ENCODE results near the gene PAOX.
A peak's percentile ranks its signal among the peaks of the same experiment; 100 is the strongest.

PAOX gene

DNA sequence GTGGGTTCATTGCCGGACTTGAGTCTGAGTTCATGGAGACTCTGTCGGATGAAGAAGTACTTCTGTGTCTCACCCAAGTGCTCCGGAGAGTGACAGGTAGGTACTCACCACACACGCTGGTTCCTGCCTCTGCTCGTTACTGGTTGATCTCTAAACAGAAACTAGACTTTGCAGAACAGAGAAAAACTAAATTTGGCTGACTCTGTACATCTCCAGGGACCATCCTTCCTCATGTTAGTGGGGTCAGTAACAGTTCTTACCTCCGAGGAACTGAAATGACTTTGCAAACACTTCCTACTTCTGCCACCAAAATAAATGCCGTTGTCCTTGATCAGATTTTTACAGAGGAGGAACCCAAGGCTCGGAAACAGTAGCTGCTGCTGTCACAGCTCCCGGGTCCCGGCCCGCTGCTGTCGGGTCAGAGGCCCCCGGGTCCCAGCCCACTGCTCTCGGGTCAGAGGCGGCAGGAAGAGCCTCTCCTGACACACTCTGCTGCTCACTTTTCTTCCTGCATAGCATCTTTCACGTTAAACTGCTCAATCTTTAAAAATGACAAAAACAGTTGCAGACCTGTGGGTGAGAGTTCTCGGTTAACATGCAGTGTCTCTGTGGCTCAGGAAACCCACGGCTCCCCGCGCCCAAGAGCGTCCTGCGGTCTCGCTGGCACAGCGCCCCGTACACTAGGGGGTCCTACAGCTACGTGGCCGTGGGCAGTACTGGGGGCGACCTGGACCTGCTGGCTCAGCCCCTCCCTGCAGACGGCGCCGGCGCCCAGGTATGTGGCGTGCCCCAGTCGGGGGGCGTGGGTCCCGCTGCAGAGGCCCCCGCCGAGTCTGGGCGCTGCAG lies 10.1 kb downstream of the PAOX start:
- Histone ChIP-seq H3K4me1 (ENCODE audit: insufficient read depth, low read length, poor library complexity, severe bottlenecking) (peaks cover 44% of the 10 kb centered on the region), H3K9ac (ENCODE audit: low read depth, low read length, poor library complexity, severe bottlenecking) (peak overlapping the region; percentile 83), H3K27me3 (ENCODE audit: insufficient read depth, low read length, poor library complexity, severe bottlenecking) (no peaks in the 10 kb centered on the region), H3K36me3 (ENCODE audit: insufficient read depth, low read length) (no peaks in the 10 kb centered on the region), H4K20me1 (ENCODE audit: insufficient read depth, low read length, poor library complexity, severe bottlenecking) (no peaks in the 10 kb centered on the region), H2AFZ (ENCODE audit: low read length) (peak overlapping the region; percentile 77), H3K79me2 (ENCODE audit: insufficient read depth, low read length) (peaks cover 2% of the 10 kb centered on the region), H3K9me2 (replicated peaks; ENCODE audit: low read depth, low read length) (no peaks in the 10 kb centered on the region), H3K4me2 (ENCODE audit: low read depth, low read length, poor library complexity, severe bottlenecking) (peak overlapping the region; percentile 93), H3F3A (ENCODE audit: low read depth) (peaks cover 10% of the 10 kb centered on the region; the same call in 1 of the 2 replicates), H3K4me3 (ENCODE audit: low read length, poor library complexity, severe bottlenecking) (peak overlapping the region; percentile 69), H3K9me3 (ENCODE audit: insufficient read depth, low read depth, low read length) (no peaks in the 10 kb centered on the region)
- no peak for TF ChIP-seq EZH2phosphoT487 (IDR thresholded peaks at IDR 0.05; ENCODE audit: borderline replicate concordance)
- TF ChIP-seq, protein P1, sequence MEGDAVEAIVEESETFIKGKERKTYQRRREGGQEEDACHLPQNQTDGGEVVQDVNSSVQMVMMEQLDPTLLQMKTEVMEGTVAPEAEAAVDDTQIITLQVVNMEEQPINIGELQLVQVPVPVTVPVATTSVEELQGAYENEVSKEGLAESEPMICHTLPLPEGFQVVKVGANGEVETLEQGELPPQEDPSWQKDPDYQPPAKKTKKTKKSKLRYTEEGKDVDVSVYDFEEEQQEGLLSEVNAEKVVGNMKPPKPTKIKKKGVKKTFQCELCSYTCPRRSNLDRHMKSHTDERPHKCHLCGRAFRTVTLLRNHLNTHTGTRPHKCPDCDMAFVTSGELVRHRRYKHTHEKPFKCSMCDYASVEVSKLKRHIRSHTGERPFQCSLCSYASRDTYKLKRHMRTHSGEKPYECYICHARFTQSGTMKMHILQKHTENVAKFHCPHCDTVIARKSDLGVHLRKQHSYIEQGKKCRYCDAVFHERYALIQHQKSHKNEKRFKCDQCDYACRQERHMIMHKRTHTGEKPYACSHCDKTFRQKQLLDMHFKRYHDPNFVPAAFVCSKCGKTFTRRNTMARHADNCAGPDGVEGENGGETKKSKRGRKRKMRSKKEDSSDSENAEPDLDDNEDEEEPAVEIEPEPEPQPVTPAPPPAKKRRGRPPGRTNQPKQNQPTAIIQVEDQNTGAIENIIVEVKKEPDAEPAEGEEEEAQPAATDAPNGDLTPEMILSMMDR (conservative IDR thresholded peaks at IDR 0.05; ENCODE audit: low read length), result no peak

DNA sequence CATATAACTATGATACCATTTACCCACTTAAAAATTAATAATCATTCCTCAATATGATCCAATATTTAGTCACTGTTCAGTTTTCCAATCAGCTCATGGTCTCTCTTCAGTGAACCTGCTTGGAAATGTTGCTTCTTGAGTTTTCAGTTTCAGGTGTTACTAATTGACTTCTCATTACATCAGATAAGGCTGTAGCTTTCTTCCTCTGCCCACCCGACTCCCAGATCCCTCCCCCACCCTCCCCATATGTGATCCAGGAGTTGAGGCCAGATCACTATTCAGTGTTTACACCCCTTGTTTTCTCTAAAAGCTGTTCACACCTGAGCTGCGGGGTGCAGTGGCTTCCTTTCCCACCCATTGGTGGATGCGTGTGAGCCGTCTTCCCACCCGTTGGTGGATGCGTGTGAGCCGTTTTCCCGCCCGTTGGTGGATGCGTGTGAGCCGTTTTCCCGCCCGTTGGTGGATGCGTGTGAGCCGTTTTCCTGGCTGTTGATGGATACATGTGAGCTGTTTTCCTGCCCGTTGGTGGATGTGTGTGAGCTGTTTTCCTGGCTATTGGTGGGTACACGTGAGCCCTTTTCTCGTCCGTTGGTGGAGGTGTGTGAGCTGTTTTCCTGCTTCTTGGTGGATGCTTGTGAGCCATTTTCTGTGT lies 11.7 kb downstream of the PAOX start:
- Histone ChIP-seq H3K79me2 (ENCODE audit: insufficient read depth, low read length) (peaks cover 17% of the 10 kb centered on the region), H2AFZ (ENCODE audit: low read length) (no peak overlapping the region), H3K4me1 (ENCODE audit: insufficient read depth, low read length, poor library complexity, severe bottlenecking) (peaks cover 58% of the 10 kb centered on the region), H3K9ac (ENCODE audit: low read depth, low read length, poor library complexity, severe bottlenecking) (peak overlapping the region; percentile 32), H3K27me3 (ENCODE audit: insufficient read depth, low read length, poor library complexity, severe bottlenecking) (no peaks in the 10 kb centered on the region), H3F3A (ENCODE audit: low read depth) (peaks cover 10% of the 10 kb centered on the region; the same call in 1 of the 2 replicates), H3K9me3 (ENCODE audit: insufficient read depth, low read depth, low read length) (no peaks in the 10 kb centered on the region), H3K9me2 (replicated peaks; ENCODE audit: low read depth, low read length) (no peaks in the 10 kb centered on the region), H3K4me2 (ENCODE audit: low read depth, low read length, poor library complexity, severe bottlenecking) (peak overlapping the region; percentile 65), H3K4me3 (ENCODE audit: low read length, poor library complexity, severe bottlenecking) (peak overlapping the region; percentile 69), H4K20me1 (ENCODE audit: insufficient read depth, low read length, poor library complexity, severe bottlenecking) (peaks cover 10% of the 10 kb centered on the region), H3K36me3 (ENCODE audit: insufficient read depth, low read length) (no peaks in the 10 kb centered on the region)
- TF ChIP-seq, protein P1 (conservative IDR thresholded peaks at IDR 0.05; ENCODE audit: low read length), result no peak
- TF ChIP-seq EZH2phosphoT487 (IDR thresholded peaks at IDR 0.05; ENCODE audit: borderline replicate concordance), result no peak

DNA sequence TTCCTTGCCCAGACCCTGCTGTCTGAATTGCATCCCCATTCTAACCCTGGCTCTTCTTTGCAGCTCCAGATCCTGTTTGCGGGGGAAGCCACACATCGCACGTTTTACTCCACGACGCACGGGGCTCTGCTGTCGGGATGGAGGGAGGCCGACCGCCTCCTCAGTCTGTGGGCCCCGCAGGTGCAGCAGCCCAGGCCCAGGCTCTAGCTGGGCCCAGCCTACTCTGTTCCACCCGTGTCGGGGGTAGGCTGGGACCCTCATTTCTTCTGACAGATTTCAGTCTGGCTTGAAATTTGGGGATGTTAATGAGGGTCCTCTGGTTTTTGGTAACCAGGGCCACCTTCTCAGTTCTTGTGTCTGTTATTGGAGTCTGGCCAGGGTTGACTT lies 12.2 kb downstream of the PAOX start:
- Histone ChIP-seq H3K9me3 (ENCODE audit: insufficient read depth, low read depth, low read length) (no peaks in the 10 kb centered on the region), H2AFZ (ENCODE audit: low read length) (no peak overlapping the region), H3K4me1 (ENCODE audit: insufficient read depth, low read length, poor library complexity, severe bottlenecking) (peaks cover 64% of the 10 kb centered on the region), H3K79me2 (ENCODE audit: insufficient read depth, low read length) (peaks cover 22% of the 10 kb centered on the region), H3K27me3 (ENCODE audit: insufficient read depth, low read length, poor library complexity, severe bottlenecking) (no peaks in the 10 kb centered on the region), H3K9ac (ENCODE audit: low read depth, low read length, poor library complexity, severe bottlenecking) (no peak overlapping the region), H3K4me3 (ENCODE audit: low read length, poor library complexity, severe bottlenecking) (no peak overlapping the region), H4K20me1 (ENCODE audit: insufficient read depth, low read length, poor library complexity, severe bottlenecking) (peaks cover 14% of the 10 kb centered on the region), H3K4me2 (ENCODE audit: low read depth, low read length, poor library complexity, severe bottlenecking) (no peak overlapping the region), H3K36me3 (ENCODE audit: insufficient read depth, low read length) (no peaks in the 10 kb centered on the region), H3K9me2 (replicated peaks; ENCODE audit: low read depth, low read length) (no peaks in the 10 kb centered on the region), H3F3A (ENCODE audit: low read depth) (peaks cover 10% of the 10 kb centered on the region; the same call in 1 of the 2 replicates)
- no peak for TF ChIP-seq EZH2phosphoT487 (IDR thresholded peaks at IDR 0.05; ENCODE audit: borderline replicate concordance)
- TF ChIP-seq, protein P1 (conservative IDR thresholded peaks at IDR 0.05; ENCODE audit: low read length), result no peak

All from Loucy (cell line).